Testis (tissue), 2 donors: ENCODE data around the gene TRIAP1.

Source experiments
- CTCF ChIP-seq, 3 experiments: fragments of 450-650 bp in 2 of 3; fragments of 200-600 bp in 1 of 3; sonication (generic) in 1 of 3; IDR thresholded peaks; one replicate each; pipeline ENCODE4 v1.5.1; 2016 to 2019; ENCODE audit warnings: antibody characterized with exemption in 3 of 3, mild to moderate bottlenecking in 2 of 3, moderate library complexity in 1 of 3
- POLR2A ChIP-seq: fragments of 450-650 bp; IDR thresholded peaks from one replicate; pipeline ENCODE4 v1.6.1; 2017; ENCODE audit warnings: antibody characterized with exemption, mild to moderate bottlenecking, moderate library complexity

- TF ChIP-seq CTCF (IDR thresholded peaks at IDR 0.05) = no peak
- no peak for TF ChIP-seq POLR2A
Observed at GRCh38 chr12:120447992-120448391, 1.8 kb upstream of the TRIAP1 start.
